AG04450 (cell line): ENCODE data around the gene PDLIM1. TPM values are rescaled to one million over a fixed set of nuclear protein-coding genes. Genes with fewer than 3 reads are reported as not detected.

Experiments
- CTCF ChIA-PET: fragments of 300-600, 350-600 bp; formaldehyde crosslinking; extraction: SDS; loops from one replicate; lab custom pipeline; 2022; ENCODE audit warnings: antibody characterized with exemption, inconsistent platforms; lab: Charles Lee
- POLR2A ChIA-PET: fragments of 350-600 bp; formaldehyde crosslinking; extraction: SDS; loops from one replicate; lab custom pipeline; 2021; ENCODE audit warnings: antibody characterized with exemption, inconsistent platforms; lab: Yijun Ruan, JAX
- DNase-seq: peaks from one replicate; pipeline ENCODE4 v3.0.0-alpha.2; 2011; ENCODE audit warnings: low read depth, low spot score
- H3K27ac ChIP-seq: one replicate; pipeline ENCODE4 v1.5.1; 2012; ENCODE audit warnings: low read depth, low read length, control low read depth
- H3K27me3 ChIP-seq: one replicate; pipeline ENCODE4 v1.6.0; 2012; ENCODE audit warnings: low read length; ENCODE audit not compliant: control insufficient read depth, insufficient read depth
- H3K4me3 ChIP-seq: 2 replicates; pipeline ENCODE4 v1.5.1; 2011; ENCODE audit warnings: mild to moderate bottlenecking, low read depth, low read length, control low read depth
- H3K9me3 ChIP-seq: 2 replicates; pipeline ENCODE4 v1.5.1; 2012; ENCODE audit warnings: low read length; ENCODE audit not compliant: control insufficient read depth, insufficient read depth
- polyA plus RNA-seq: library from polyadenylated mRNA; depleted of rRNA; stranded (reverse); fragments of >200 nt; gene quantifications from 2 replicates; pipeline ENCODE4 v1.2.3, GENCODE V29; 2011
- TF ChIP-seq, protein P1 (sequence below): IDR thresholded peaks from 2 replicates; pipeline ENCODE4 v1.5.1; 2011; ENCODE audit warnings: low read depth, low read length, control low read depth, inconsistent platforms

PDLIM1 gene
- polyA plus RNA-seq, 1 experiment, result 255 TPM

DNA sequence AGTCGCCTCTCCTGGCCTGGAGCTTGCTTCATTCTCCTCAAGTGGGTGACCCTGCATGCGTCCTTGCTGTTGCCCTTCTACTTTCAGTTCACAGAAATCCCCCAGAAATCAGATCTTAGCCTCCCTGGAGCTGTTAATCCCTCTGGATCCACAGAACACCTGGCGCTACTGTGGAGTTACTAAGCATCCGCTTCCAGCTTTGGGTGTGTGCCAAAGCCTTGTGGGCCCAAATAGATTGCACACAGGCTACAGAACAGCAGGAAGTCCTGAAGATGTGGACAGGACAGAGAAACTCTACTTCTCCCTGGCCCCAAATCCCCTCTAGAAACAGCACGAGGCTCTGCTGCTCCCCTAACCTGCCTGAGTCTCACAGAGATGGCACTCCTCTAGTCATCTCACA lies 36.6 kb upstream of the PDLIM1 start:
- ChIA-PET POLR2A (interaction anchor here (0.9 kb wide), 1 partner anchor 19 kb away, joined by 4 read pairs; no protein-coding TSS in a partner anchor), CTCF (interaction anchor here (0.5 to 0.7 kb wide), 2 partner anchors 82 to 1006 kb away, joined by 3 to 4 read pairs; no protein-coding TSS in a partner anchor)
- H3K27ac ChIP-seq, result peak overlapping the region; percentile 62

DNA sequence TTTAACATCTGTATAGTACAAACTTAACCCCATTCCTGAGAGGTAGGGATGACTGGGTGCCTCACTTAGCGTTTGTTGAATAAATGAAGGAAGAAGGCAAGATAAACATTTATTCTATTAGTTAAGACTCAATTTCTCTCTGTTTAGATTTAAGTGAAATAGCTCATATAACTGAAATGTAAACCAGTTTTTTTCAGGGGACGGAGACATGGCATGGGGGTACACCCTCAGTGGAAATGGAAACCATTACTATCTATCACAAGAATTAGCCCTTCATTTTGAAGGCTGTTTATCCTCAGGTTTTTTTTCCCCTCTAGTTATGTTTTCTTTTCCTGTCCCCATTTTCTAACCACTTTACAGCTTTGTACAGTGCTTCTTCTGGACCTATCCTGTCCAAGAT lies 35.6 kb upstream of the PDLIM1 start:
- no peaks in the 10 kb centered on the region for H3K27me3 ChIP-seq
- POLR2A ChIA-PET, result interaction anchor here (0.8 to 1.5 kb wide), 3 partner anchors 16 to 32 kb away, joined by 3 to 10 read pairs (median 7); no protein-coding TSS in a partner anchor
- TF ChIP-seq, protein P1, sequence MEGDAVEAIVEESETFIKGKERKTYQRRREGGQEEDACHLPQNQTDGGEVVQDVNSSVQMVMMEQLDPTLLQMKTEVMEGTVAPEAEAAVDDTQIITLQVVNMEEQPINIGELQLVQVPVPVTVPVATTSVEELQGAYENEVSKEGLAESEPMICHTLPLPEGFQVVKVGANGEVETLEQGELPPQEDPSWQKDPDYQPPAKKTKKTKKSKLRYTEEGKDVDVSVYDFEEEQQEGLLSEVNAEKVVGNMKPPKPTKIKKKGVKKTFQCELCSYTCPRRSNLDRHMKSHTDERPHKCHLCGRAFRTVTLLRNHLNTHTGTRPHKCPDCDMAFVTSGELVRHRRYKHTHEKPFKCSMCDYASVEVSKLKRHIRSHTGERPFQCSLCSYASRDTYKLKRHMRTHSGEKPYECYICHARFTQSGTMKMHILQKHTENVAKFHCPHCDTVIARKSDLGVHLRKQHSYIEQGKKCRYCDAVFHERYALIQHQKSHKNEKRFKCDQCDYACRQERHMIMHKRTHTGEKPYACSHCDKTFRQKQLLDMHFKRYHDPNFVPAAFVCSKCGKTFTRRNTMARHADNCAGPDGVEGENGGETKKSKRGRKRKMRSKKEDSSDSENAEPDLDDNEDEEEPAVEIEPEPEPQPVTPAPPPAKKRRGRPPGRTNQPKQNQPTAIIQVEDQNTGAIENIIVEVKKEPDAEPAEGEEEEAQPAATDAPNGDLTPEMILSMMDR, result no peak
- CTCF ChIA-PET, result interaction anchor here (0.7 to 1.6 kb wide), 2 partner anchors 17 to 32 kb away, joined by 3 to 4 read pairs; no protein-coding TSS in a partner anchor
- no peak overlapping the region for H3K4me3 ChIP-seq
- DNase-seq, result no peak
- H3K27ac ChIP-seq, result no peak overlapping the region
- no peaks in the 10 kb centered on the region for H3K9me3 ChIP-seq

More for the DNA sequence above, 36.6 kb upstream of the PDLIM1 start:
- Histone ChIP-seq H3K9me3 (no peaks in the 10 kb centered on the region), H3K4me3 (no peak overlapping the region), H3K27me3 (no peaks in the 10 kb centered on the region)
- DNase-seq, result no peak
- TF ChIP-seq, protein P1, result no peak

DNA sequence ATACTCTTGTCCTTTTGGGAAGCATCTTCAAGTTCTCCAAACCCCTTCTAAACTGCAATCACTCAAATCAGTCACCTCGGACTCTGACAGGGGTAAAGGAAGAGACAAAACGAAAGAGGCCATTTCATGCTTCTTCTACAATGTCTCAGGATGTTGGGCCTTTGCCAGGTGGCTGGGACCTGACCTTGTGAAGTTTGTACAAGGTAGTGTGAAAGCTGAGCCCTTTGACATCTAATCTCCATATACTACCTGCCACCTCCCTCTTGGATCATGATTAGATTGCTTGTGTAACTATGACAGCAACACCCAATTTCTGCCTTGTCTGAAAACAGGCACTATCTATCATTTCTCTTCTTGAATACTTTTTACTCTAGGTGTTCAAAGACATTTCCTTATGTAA lies 35.1 kb upstream of the PDLIM1 start:
- CTCF ChIA-PET, result interaction anchor here (0.7 to 1.6 kb wide), 3 partner anchors 16 to 32 kb away, joined by 3 to 6 read pairs (median 4); no protein-coding TSS in a partner anchor
- POLR2A ChIA-PET, result interaction anchor here (0.8 to 1.5 kb wide), 3 partner anchors 16 to 31 kb away, joined by 3 to 10 read pairs (median 7); no protein-coding TSS in a partner anchor
- Histone ChIP-seq H3K27me3 (no peaks in the 10 kb centered on the region), H3K9me3 (no peaks in the 10 kb centered on the region), H3K27ac (no peak overlapping the region), H3K4me3 (no peak overlapping the region)
- TF ChIP-seq, protein P1, result no peak
- DNase-seq, result no peak

DNA sequence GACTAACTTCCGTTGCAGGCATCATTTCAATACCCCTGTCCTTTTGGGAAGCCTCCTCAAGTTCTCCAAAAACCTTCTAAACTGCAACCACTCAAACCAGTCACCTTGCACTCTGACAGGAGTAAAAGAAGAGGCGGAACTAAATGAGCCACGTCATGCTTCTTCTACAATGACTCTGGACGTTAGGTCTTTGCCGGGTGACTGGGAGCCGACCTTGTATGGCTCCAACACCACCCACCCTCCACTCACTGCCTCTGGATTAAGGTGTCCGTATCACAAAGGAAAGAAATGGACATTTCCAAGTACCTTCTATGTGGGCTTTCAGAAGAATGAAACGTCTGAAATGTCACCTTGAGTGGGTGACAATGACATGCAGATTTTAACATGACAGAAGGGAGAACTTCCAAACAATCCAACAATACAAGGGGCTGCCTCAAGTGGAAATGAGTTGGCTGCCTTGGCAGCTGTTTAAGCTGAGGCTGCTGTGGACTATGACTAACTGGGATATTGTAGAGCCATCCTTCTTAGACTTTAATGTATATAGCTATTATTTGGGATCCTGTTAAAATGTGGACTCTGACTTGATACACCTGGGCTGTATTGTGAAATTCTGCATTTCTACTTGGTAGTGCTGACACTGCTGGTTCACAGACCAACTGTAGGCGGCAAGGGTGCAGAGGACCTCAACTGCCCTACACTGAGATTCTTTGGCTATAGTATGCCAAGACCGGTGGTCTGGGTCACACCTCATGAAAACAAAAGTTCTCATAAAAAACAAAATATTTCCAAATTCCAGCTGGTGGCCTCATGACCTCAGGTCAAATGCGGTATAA lies 33.8 kb upstream of the PDLIM1 start:
- CTCF ChIA-PET, result no interaction called here

More for the DNA sequence above, 33.8 kb upstream of the PDLIM1 start:
- Histone ChIP-seq H3K27me3 (no peaks in the 10 kb centered on the region), H3K27ac (peak overlapping the region; percentile 31), H3K9me3 (no peaks in the 10 kb centered on the region), H3K4me3 (no peak overlapping the region)
- TF ChIP-seq, protein P1, result no peak
- no peak for DNase-seq
- POLR2A ChIA-PET, result no interaction called here
